ENCODE measurements around the gene ACKR4.

DNA sequence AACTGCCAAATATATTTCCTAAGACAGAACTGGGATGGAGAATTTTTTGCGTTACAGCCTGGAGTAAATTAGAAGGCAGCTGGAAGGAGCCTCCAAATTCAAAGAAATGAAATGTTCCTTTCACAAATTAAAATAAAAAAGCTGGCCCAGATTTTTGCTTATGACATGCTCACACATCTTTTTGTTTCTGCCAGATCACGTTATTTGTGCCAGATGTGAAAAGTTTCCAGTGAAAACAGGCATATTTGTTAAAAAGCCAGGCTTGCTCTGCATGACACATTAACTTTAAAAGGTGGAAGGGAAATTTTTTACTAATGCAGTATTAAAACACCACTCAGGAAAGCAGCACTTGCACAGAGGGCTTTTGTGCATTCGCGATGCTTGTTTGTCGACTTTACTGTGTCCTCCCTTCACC, 23.3 kb upstream of the ACKR4 start:
- TF ChIP-seq, protein P1, sequence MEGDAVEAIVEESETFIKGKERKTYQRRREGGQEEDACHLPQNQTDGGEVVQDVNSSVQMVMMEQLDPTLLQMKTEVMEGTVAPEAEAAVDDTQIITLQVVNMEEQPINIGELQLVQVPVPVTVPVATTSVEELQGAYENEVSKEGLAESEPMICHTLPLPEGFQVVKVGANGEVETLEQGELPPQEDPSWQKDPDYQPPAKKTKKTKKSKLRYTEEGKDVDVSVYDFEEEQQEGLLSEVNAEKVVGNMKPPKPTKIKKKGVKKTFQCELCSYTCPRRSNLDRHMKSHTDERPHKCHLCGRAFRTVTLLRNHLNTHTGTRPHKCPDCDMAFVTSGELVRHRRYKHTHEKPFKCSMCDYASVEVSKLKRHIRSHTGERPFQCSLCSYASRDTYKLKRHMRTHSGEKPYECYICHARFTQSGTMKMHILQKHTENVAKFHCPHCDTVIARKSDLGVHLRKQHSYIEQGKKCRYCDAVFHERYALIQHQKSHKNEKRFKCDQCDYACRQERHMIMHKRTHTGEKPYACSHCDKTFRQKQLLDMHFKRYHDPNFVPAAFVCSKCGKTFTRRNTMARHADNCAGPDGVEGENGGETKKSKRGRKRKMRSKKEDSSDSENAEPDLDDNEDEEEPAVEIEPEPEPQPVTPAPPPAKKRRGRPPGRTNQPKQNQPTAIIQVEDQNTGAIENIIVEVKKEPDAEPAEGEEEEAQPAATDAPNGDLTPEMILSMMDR (IDR thresholded peaks at IDR 0.05) = no peak
- TF ChIP-seq EP300 (IDR thresholded peaks at IDR 0.05) (no peak), POLR2AphosphoS5 (IDR thresholded peaks at IDR 0.05) (no peak)

All from suprapubic skin (tissue), 4 donors.